B cell (primary cell): Measurements from ENCODE around the gene ZBTB34.

Source experiments
- CTCF ChIP-seq: fragments of 200-600 bp; IDR thresholded peaks from one replicate; pipeline ENCODE4 v1.8.0; 2022; ENCODE audit warnings: antibody characterized with exemption, mild to moderate bottlenecking
- EZH2 ChIP-seq: IDR thresholded peaks from 2 replicates; pipeline ENCODE4 v1.6.1; 2012; ENCODE audit warnings: borderline replicate concordance, low read depth, mild to moderate bottlenecking, moderate library complexity, low read length; ENCODE audit not compliant: insufficient read depth, poor library complexity, severe bottlenecking

- TF ChIP-seq CTCF (no peak), EZH2 (no peak)
Observed at GRCh38 chr9:126915281-126915816, 54.9 kb downstream of the ZBTB34 start.
